Keratinocyte (primary cell): Measurements from ENCODE around the gene OR51V1. TPM values are rescaled to one million over a fixed set of nuclear protein-coding genes. Genes with fewer than 3 reads are reported as not detected.
"Not testable (repeated sequence)": the region's sequence is repeated elsewhere in the genome, so short reads cannot be mapped to it uniquely, and the experiment has no call there.

Experiments used
- DNase-seq: peaks from one replicate; pipeline ENCODE4 v3.0.0-alpha.2; 2011; ENCODE audit warnings: low read depth, missing footprints, low spot score
- FAIRE-seq: peaks from 2 replicates; lab custom pipeline; 2011; peaks lifted over from hg19 to GRCh38; lab: Jason Lieb, UNC
- H2AFZ ChIP-seq: 2 replicates; pipeline ENCODE4 v1.6.0; 2012; ENCODE audit warnings: low read length, control low read depth, inconsistent platforms; ENCODE audit not compliant: control insufficient read depth
- H3K27ac ChIP-seq: 2 replicates; pipeline ENCODE4 v1.5.1; 2011; ENCODE audit warnings: low read length; ENCODE audit not compliant: control insufficient read depth, insufficient read depth
- H3K27me3 ChIP-seq: 3 replicates; pipeline ENCODE4 v1.6.0; 2011; ENCODE audit warnings: low read length; ENCODE audit not compliant: control insufficient read depth, insufficient read depth; ENCODE audit errors: extremely low read depth
- H3K36me3 ChIP-seq, 2 experiments: 2 replicates in 1 of 2; 3 replicates in 1 of 2; pipeline ENCODE4 v1.5.1; 2011; ENCODE audit warnings: low read length in 2 of 2, mild to moderate bottlenecking in 1 of 2; ENCODE audit not compliant: control insufficient read depth in 2 of 2, insufficient read depth in 2 of 2; ENCODE audit errors: extremely low read depth in 1 of 2
- H3K4me1 ChIP-seq: 3 replicates; pipeline ENCODE4 v1.5.1; 2011; ENCODE audit warnings: low read length; ENCODE audit not compliant: control insufficient read depth, insufficient read depth; ENCODE audit errors: extremely low read depth
- H3K4me2 ChIP-seq: 3 replicates; pipeline ENCODE4 v1.6.0; 2011; ENCODE audit warnings: low read depth, low read length; ENCODE audit not compliant: control insufficient read depth, insufficient read depth; ENCODE audit errors: extremely low read depth
- H3K4me3 ChIP-seq, 3 experiments: fragments of 200-600 bp in 1 of 3; sonication (generic) in 1 of 3; 2 replicates in 2 of 3; 3 replicates in 1 of 3; pipeline ENCODE4 v1.5.1; 2011 to 2016; ENCODE audit warnings: low read length in 3 of 3, mild to moderate bottlenecking in 3 of 3, control low read depth in 2 of 3, inconsistent platforms in 1 of 3, low read depth in 1 of 3, mixed read lengths in 1 of 3, mixed run types in 1 of 3, moderate library complexity in 1 of 3; ENCODE audit not compliant: control insufficient read depth in 2 of 3, insufficient read depth in 2 of 3; ENCODE audit errors: extremely low read depth in 1 of 3
- H3K79me2 ChIP-seq: 2 replicates; pipeline ENCODE4 v1.6.0; 2012; ENCODE audit warnings: low read length; ENCODE audit not compliant: control insufficient read depth, insufficient read depth
- H3K9ac ChIP-seq: 3 replicates; pipeline ENCODE4 v1.6.0; 2011; ENCODE audit warnings: low read length; ENCODE audit not compliant: control insufficient read depth, insufficient read depth; ENCODE audit errors: extremely low read depth
- H3K9me1 ChIP-seq: 3 replicates; pipeline ENCODE4 v1.6.0; 2011; ENCODE audit warnings: low read length; ENCODE audit not compliant: control insufficient read depth, insufficient read depth; ENCODE audit errors: extremely low read depth
- H3K9me3 ChIP-seq: 2 replicates; pipeline ENCODE4 v1.5.1; 2012; ENCODE audit warnings: low read depth, low read length; ENCODE audit not compliant: control insufficient read depth
- H4K20me1 ChIP-seq: 3 replicates; pipeline ENCODE4 v1.6.0; 2011; ENCODE audit warnings: low read length; ENCODE audit not compliant: control insufficient read depth, insufficient read depth; ENCODE audit errors: extremely low read depth
- EZH2 ChIP-seq: IDR thresholded peaks from one replicate; pipeline ENCODE4 v1.6.1; 2012; ENCODE audit warnings: inconsistent platforms, mild to moderate bottlenecking, low read length, moderate library complexity
- dilution Hi-C: fragments of 300-500 bp; cut with MboI; formaldehyde crosslinking; loops from one replicate; pipeline ENCODE4 v1.7.0; 2020; ENCODE audit warnings: low sequenced_read_pairs; ENCODE audit not compliant: extremely low pct_ligation_motif_present
- polyA plus RNA-seq, 5 experiments: library from polyadenylated mRNA; depleted of rRNA in 3 of 5; stranded (reverse) in 3 of 5; stranded (forward) in 1 of 5; unstranded in 1 of 5; fragments of >200 nt; gene quantifications; 1 replicate in 1 of 5; 2 replicates in 3 of 5; 3 replicates in 1 of 5; pipeline versions ENCODE4 v1.2.1 to v1.2.3, GENCODE V29; 2011 to 2012; ENCODE audit warnings: missing spikeins in 2 of 5, low read depth in 1 of 5, low replicate concordance in 1 of 5
- TF ChIP-seq, protein P1 (sequence below), 3 experiments: IDR thresholded peaks in 1 of 3; conservative IDR thresholded peaks in 1 of 3; optimal IDR thresholded peaks in 1 of 3; 2 replicates in 2 of 3; 3 replicates in 1 of 3; pipeline versions ENCODE3 to v1.5.1; 2011; ENCODE audit warnings: low read length in 3 of 3, mild to moderate bottlenecking in 3 of 3, moderate library complexity in 2 of 3, control low read depth in 1 of 3, inconsistent platforms in 1 of 3; ENCODE audit not compliant: insufficient read depth in 2 of 3; ENCODE audit errors: extremely low read depth in 1 of 3

Gene OR51V1
- polyA plus RNA-seq, 1 donor (not counting 4 experiments of a cell fraction or from before 2014, with no cell fraction given): not detected

DNA sequence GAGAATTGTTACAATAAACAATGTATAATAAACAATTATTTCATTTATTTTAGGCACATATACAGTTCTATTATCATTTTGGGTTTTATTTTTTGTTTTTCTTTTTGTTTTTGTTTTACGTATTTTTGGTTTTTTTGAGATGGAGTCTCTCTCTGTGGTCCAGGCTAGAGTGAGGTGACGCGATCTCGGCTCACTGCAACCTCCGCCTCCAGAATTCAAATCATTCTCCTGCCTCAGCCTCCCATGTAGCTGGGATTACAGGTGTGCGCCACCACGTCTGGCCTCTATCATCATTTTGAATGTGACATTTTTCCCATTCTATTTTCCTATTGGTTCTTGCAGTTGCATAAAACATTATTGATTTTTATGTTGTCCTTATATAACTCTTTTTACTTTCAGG lies 25.5 kb downstream of the OR51V1 start:
- H2AFZ ChIP-seq: no peak overlapping the region
- no peaks in the 10 kb centered on the region for H3K79me2 ChIP-seq
- no peaks in the 10 kb centered on the region for H3K27me3 ChIP-seq
- H3K9me1 ChIP-seq: no peaks in the 10 kb centered on the region
- DNase-seq: no peak
- no peak overlapping the region for H3K9ac ChIP-seq
- no peak overlapping the region for H3K4me2 ChIP-seq
- no peaks in the 10 kb centered on the region for H4K20me1 ChIP-seq
- no peaks in the 10 kb centered on the region for H3K36me3 ChIP-seq
- TF ChIP-seq, protein P1, sequence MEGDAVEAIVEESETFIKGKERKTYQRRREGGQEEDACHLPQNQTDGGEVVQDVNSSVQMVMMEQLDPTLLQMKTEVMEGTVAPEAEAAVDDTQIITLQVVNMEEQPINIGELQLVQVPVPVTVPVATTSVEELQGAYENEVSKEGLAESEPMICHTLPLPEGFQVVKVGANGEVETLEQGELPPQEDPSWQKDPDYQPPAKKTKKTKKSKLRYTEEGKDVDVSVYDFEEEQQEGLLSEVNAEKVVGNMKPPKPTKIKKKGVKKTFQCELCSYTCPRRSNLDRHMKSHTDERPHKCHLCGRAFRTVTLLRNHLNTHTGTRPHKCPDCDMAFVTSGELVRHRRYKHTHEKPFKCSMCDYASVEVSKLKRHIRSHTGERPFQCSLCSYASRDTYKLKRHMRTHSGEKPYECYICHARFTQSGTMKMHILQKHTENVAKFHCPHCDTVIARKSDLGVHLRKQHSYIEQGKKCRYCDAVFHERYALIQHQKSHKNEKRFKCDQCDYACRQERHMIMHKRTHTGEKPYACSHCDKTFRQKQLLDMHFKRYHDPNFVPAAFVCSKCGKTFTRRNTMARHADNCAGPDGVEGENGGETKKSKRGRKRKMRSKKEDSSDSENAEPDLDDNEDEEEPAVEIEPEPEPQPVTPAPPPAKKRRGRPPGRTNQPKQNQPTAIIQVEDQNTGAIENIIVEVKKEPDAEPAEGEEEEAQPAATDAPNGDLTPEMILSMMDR (optimal IDR thresholded peaks at IDR 0.05 in 1 of 3, IDR thresholded peaks at IDR 0.05 in 1 of 3, conservative IDR thresholded peaks at IDR 0.05 in 1 of 3; ENCODE audit: extremely low read depth in 1 of 3, insufficient read depth in 2 of 3, low read length in 3 of 3): no peak
- TF ChIP-seq EZH2: no peak
- dilution Hi-C loops: no loop called here
- H3K27ac ChIP-seq: no peak overlapping the region
- no peak for FAIRE-seq
- H3K4me1 ChIP-seq: no peaks in the 10 kb centered on the region
- H3K9me3 ChIP-seq: peaks cover 2% of the 10 kb centered on the region
- H3K4me3 ChIP-seq: no peak overlapping the region

DNA sequence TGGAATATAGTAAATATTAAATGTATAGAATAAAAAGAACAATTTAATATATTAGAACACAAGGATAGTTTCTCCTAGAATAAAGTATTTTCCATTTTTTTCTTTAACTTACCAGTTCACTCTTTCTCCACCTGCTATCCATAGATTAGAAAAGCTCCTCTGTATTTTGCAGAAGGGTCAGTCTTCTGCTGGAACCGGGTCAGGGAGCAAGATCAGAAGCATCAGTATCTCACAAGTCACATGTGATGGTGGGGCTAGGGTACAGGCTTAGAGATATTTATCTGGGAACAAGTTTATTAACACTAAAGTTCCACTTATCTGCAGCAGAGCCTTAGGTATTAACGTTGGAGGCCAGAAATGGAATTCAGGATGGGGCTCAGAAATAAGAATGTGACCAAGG lies 28.6 kb downstream of the OR51V1 start:
- no peak for TF ChIP-seq EZH2
- TF ChIP-seq, protein P1 (optimal IDR thresholded peaks at IDR 0.05 in 1 of 3, IDR thresholded peaks at IDR 0.05 in 1 of 3, conservative IDR thresholded peaks at IDR 0.05 in 1 of 3; ENCODE audit: extremely low read depth in 1 of 3, insufficient read depth in 2 of 3, low read length in 3 of 3): no peak
- Histone ChIP-seq H3K79me2 (no peaks in the 10 kb centered on the region), H3K4me3 (no peak overlapping the region), H3K36me3 (no peaks in the 10 kb centered on the region), H3K4me1 (no peaks in the 10 kb centered on the region), H3K9me1 (no peaks in the 10 kb centered on the region), H3K4me2 (no peak overlapping the region), H3K9me3 (no peaks in the 10 kb centered on the region), H3K27me3 (no peaks in the 10 kb centered on the region), H4K20me1 (no peaks in the 10 kb centered on the region), H3K27ac (no peak overlapping the region), H3K9ac (no peak overlapping the region), H2AFZ (no peak overlapping the region)
- DNase-seq (no peak), FAIRE-seq (no peak)
- dilution Hi-C loops: no loop called here

DNA sequence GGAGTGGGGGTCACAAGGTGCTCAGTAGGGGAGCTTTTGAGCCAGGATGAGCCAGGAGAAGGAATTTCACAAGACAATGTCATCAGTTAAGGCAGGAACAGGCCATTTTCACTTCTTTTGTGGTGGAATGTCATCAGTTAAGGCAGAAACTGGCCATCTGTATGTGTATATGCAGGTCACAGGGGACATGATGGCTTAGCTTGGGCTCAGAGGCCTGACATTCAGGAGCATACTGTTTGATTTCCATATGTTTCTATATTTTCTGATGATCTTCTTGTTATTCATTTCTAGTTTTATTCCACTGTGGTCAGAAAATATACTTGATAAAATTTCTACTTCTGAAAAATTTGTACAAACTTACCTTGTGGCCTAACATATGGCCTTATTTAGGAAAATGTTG lies 34.6 kb downstream of the OR51V1 start:
- H3K79me2 ChIP-seq, H3K9me3 ChIP-seq, H2AFZ ChIP-seq, H3K4me3 ChIP-seq, FAIRE-seq, H3K27me3 ChIP-seq, H4K20me1 ChIP-seq, H3K36me3 ChIP-seq, H3K4me1 ChIP-seq, DNase-seq, H3K27ac ChIP-seq, dilution Hi-C loops, H3K4me2 ChIP-seq, H3K9me1 ChIP-seq, H3K9ac ChIP-seq: not testable (repeated sequence)

DNA sequence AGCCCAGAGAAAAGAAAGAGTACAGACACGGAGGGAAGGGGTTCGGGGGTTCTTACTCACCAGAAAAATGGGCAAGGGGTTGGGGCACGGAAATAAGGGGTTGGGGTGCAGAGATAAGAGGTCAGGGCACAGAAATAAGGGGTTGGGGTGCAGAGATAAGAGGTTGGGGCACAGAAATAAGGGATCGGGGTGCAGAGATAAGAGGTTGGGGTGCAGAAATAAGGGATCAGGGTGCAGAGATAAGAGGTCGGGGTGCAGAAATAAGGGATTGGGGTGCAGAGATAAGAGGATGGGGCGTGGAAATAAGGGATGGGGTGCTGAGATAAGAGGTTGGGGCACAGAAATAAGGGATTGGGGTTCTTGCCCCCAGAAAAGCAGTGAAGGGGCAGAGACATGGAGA lies 35.7 kb downstream of the OR51V1 start:
- dilution Hi-C loops, H3K9me3 ChIP-seq, H3K4me1 ChIP-seq, H2AFZ ChIP-seq, H4K20me1 ChIP-seq, H3K9me1 ChIP-seq, H3K4me3 ChIP-seq, H3K79me2 ChIP-seq, DNase-seq, H3K4me2 ChIP-seq, FAIRE-seq, H3K9ac ChIP-seq, H3K36me3 ChIP-seq, H3K27ac ChIP-seq, H3K27me3 ChIP-seq: not testable (repeated sequence)
